ENCODE results near the gene OGDHL.

Gene OGDHL

GRCh38 chr10:49690698-49691356, 71.3 kb downstream of the OGDHL start:
- no peak for DNase-seq (ENCODE audit: low read depth in 2 of 2)

DNA sequence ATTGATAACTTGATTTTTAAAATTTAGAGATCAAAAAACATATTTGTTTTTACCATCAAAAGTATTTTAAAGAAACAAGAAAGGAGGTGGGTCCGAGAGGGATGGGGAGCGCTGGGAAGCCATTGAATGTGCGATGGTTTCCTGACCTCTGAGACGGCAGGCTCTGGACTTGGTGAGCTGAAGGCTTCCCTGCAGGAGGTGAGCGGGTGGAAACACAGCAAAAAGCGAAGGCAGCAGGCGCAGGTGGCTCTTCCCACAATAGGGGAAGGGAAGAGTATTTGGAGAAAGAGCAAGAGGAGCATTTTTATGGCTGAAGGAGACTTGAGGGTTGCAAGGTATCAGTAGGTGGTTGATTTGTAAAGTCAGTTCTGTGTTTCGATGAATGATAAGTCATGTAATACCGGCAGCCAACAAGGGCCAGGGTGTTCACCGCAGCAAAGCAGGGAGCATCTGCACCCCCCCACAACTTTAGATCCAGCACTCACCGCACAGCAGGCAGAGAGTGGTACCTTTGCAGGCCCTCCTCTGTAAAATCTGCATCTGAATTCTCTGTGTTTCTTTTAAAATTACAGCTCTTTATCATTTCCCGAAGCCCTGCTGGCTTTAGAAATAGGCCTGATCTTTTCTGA, 72.1 kb downstream of the OGDHL start:
- DNase-seq (ENCODE audit: low read depth in 2 of 2) = no peak

DNA sequence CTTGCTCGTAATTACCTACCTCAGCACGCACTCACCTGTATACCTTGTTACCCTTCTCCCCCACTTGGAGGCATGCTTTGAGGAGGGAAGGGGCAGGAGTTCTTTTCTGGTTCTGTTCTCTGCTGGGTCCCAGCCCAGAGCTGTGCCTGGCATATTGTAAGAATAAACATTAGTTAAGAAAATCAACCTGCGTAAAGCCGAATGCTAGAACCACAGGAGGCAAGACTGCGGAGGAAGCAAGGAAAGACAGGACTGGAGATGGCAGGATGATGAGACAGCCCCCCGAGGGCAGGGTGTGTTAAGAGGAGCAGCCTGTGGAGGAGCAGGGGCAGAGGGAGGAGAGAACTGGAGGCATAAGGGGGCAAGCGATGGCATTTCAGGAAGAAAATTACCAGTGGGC, 73.2 kb downstream of the OGDHL start:
- no peak for DNase-seq (ENCODE audit: low read depth in 2 of 2)

DNA sequence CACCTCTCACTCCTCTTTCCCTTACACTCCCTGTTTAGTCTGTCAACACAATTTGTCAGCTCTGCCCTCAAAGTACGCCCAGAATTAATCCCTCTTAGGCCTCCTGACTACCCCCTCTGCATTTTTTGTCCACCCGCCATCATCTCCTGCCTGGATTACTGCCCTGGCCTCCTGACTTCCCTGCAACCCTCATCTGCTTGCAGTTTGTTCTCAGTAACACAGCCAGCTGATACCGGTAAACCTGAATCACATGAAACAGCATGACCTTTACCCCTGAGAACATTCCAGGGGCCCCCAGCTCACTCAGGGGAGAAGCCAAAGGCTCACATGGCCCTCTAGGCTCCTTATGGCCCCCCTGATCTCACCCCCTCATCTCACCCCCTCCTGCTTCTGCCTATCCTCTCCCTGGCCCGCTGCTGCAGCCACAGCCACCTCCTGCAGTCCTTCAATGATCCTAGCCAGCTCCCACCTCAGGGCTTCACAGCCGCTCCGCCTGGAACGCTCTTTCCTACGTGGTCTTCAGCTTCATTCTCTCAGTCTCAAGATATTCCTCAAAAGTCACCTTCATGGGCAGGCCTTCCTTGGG, 73.8 kb downstream of the OGDHL start:
- no peak for DNase-seq (ENCODE audit: low read depth in 2 of 2)

DNA sequence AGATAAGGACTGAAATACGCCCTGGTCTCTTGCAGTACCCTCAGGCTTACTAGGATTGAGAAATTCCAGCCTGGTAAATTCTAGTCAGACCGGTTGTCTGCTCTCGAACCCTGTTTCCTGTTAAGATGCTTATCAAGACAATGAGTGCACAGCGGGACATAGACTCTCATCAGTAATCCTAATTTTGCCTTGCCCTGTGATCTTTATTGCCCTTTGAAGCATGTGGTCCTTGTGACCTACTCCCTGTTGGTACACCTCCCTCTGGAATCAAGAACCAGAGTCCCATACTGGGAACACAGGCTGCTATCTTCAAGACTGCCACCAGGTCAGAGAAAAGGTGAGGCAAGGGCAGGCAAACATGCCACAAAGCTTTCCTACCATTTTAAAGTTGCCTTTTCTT, 75.5 kb downstream of the OGDHL start:
- no peak for DNase-seq (ENCODE audit: low read depth in 2 of 2)
